HL-60 (cell line): Measurements from ENCODE around the gene IRF8.

ENCODE experiments used
- CTCF ChIP-seq: IDR thresholded peaks from one replicate; pipeline ENCODE4 v1.5.1; 2011; ENCODE audit warnings: low read length, control low read depth, inconsistent platforms; ENCODE audit not compliant: insufficient read depth
- POLR2AphosphoS5 ChIP-seq: IDR thresholded peaks from 2 replicates; pipeline ENCODE4 v1.6.1; 2012; ENCODE audit warnings: low read depth
- REST ChIP-seq: IDR thresholded peaks from 2 replicates; pipeline ENCODE4 v1.6.1; 2012; ENCODE audit warnings: low read depth; ENCODE audit not compliant: insufficient replicate concordance
- SPI1 ChIP-seq: IDR thresholded peaks from 2 replicates; pipeline ENCODE4 v1.6.1; 2012; ENCODE audit warnings: low read depth, mild to moderate bottlenecking, borderline replicate concordance

DNA sequence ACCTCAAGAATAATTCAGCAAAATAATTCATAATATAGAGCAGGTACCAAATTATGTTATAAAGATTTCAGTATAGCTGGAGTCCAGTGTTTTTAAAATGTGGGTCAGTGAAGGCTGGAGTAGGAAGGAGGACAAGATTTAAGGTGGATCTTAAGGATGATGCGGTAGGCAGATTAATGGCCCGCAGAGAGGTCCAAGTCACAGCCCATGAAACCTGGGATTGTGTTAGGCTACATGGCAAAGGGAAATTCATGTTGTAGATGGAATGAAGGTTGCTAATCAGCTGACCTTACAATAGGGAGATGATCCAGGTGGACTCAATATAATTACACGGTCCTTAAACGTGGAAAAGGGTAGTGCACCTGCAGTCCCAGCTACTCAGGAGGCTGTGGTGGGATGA is 6.2 kb upstream of the IRF8 start:
- TF ChIP-seq REST (no peak), CTCF (no peak), SPI1 (no peak), POLR2AphosphoS5 (no peak)
